ENCODE data around the gene MYZAP.

The MYZAP gene

GRCh38 chr15:57561041-57561711 is 30.5 kb upstream of the MYZAP start:
- no peak overlapping the region for H3K4me3 ChIP-seq (ENCODE audit: control insufficient read depth, low read depth, low read length)
- peak; percentile 83 for DNase-seq (ENCODE audit: low read depth)
- peak; percentile 97 for TF ChIP-seq CTCF (conservative IDR thresholded peaks at IDR 0.05; ENCODE audit: control insufficient read depth, insufficient read depth, low read depth, low read length)

GRCh38 chr15:57562196-57562769 is 29.4 kb upstream of the MYZAP start:
- TF ChIP-seq CTCF (conservative IDR thresholded peaks at IDR 0.05; ENCODE audit: control insufficient read depth, insufficient read depth, low read depth, low read length), result no peak
- no peak for DNase-seq (ENCODE audit: low read depth)
- no peak overlapping the region for H3K4me3 ChIP-seq (ENCODE audit: control insufficient read depth, low read depth, low read length)

GRCh38 chr15:57563416-57563815 is 28.3 kb upstream of the MYZAP start:
- H3K4me3 ChIP-seq (ENCODE audit: control insufficient read depth, low read depth, low read length), result no peak overlapping the region
- DNase-seq (ENCODE audit: low read depth), result no peak
- no peak for TF ChIP-seq CTCF (conservative IDR thresholded peaks at IDR 0.05; ENCODE audit: control insufficient read depth, insufficient read depth, low read depth, low read length)

- H3K4me3 ChIP-seq (ENCODE audit: control insufficient read depth, low read depth, low read length), result no peak overlapping the region
- no peak for DNase-seq (ENCODE audit: low read depth)
- no peak for TF ChIP-seq CTCF (conservative IDR thresholded peaks at IDR 0.05; ENCODE audit: control insufficient read depth, insufficient read depth, low read depth, low read length)
Measured at GRCh38 chr15:57565311-57565710, 26.4 kb upstream of the MYZAP start.

GRCh38 chr15:57566834-57567233 is 24.9 kb upstream of the MYZAP start:
- no peak for TF ChIP-seq CTCF (conservative IDR thresholded peaks at IDR 0.05; ENCODE audit: control insufficient read depth, insufficient read depth, low read depth, low read length)
- H3K4me3 ChIP-seq (ENCODE audit: control insufficient read depth, low read depth, low read length), result no peak overlapping the region
- no peak for DNase-seq (ENCODE audit: low read depth)

- TF ChIP-seq CTCF (conservative IDR thresholded peaks at IDR 0.05; ENCODE audit: control insufficient read depth, insufficient read depth, low read depth, low read length), result no peak
- DNase-seq (ENCODE audit: low read depth), result no peak
- H3K4me3 ChIP-seq (ENCODE audit: control insufficient read depth, low read depth, low read length), result no peak overlapping the region
Measured at GRCh38 chr15:57567891-57568290, 23.8 kb upstream of the MYZAP start.

Measured in fibroblast of mammary gland (primary cell).